ENCODE measurements around the gene CLIC5. TPM values are rescaled to one million over a fixed set of nuclear protein-coding genes. Genes with fewer than 3 reads are reported as not detected.

Gene CLIC5
- total and polyA plus RNA-seq, 12 donors = 0.94 to 5.6 (median 1.6) TPM

- no peak overlapping the region for H3K27ac ChIP-seq
- H3K9me3 ChIP-seq (replicated peaks in 1 of 3) = no peaks in the 10 kb centered on the region
- H3K4me1 ChIP-seq (replicated peaks in 1 of 2) = no peaks in the 10 kb centered on the region
- H3K4me3 ChIP-seq = no peak overlapping the region
- no peaks in the 10 kb centered on the region for H3K27me3 ChIP-seq
- peak in 2 of 7 donors; percentile 19 to 27 for DNase-seq
- TF ChIP-seq, protein P1, sequence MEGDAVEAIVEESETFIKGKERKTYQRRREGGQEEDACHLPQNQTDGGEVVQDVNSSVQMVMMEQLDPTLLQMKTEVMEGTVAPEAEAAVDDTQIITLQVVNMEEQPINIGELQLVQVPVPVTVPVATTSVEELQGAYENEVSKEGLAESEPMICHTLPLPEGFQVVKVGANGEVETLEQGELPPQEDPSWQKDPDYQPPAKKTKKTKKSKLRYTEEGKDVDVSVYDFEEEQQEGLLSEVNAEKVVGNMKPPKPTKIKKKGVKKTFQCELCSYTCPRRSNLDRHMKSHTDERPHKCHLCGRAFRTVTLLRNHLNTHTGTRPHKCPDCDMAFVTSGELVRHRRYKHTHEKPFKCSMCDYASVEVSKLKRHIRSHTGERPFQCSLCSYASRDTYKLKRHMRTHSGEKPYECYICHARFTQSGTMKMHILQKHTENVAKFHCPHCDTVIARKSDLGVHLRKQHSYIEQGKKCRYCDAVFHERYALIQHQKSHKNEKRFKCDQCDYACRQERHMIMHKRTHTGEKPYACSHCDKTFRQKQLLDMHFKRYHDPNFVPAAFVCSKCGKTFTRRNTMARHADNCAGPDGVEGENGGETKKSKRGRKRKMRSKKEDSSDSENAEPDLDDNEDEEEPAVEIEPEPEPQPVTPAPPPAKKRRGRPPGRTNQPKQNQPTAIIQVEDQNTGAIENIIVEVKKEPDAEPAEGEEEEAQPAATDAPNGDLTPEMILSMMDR (IDR thresholded peaks at IDR 0.05) = no peak
- TF ChIP-seq POLR2A (IDR thresholded peaks at IDR 0.05) = no peak
- no peaks in the 10 kb centered on the region for H3K36me3 ChIP-seq (replicated peaks in 1 of 2)
- intact Hi-C loops (cut with DNase I) = no loop called here
- 52 to 65% (median 56%) methylated on average over 6 of the region's 6 CpGs for WGBS, 4 donors
These were observed 90.8 kb downstream of the CLIC5 start for GRCh38 chr6:45924763-45925342.

GRCh38 chr6:45923831-45924391, 91.7 kb downstream of the CLIC5 start:
- no peak for TF ChIP-seq POLR2A (IDR thresholded peaks at IDR 0.05)
- TF ChIP-seq, protein P1 (IDR thresholded peaks at IDR 0.05) = no peak

GRCh38 chr6:45922728-45923351, 92.8 kb downstream of the CLIC5 start:
- H3K4me1 ChIP-seq (replicated peaks in 1 of 2) = no peaks in the 10 kb centered on the region
- TF ChIP-seq POLR2A (IDR thresholded peaks at IDR 0.05) = no peak
- TF ChIP-seq, protein P1 (IDR thresholded peaks at IDR 0.05) = peak; percentile 34 to 80 (median 73)
- H3K9me3 ChIP-seq (replicated peaks in 1 of 3) = no peaks in the 10 kb centered on the region
- H3K27ac ChIP-seq = no peak overlapping the region
- H3K4me3 ChIP-seq = no peak overlapping the region
- H3K27me3 ChIP-seq = no peaks in the 10 kb centered on the region
- intact Hi-C loops (cut with DNase I) = no loop called here
- 26 to 37% (median 30%) methylated on average over 11 of the region's 11 CpGs for WGBS, 4 donors
- H3K36me3 ChIP-seq (replicated peaks in 1 of 2) = no peaks in the 10 kb centered on the region
- peak; percentile 62 to 82 (median 75) for DNase-seq

More at GRCh38 chr6:45923831-45924391, 91.7 kb downstream of the CLIC5 start:
- no peaks in the 10 kb centered on the region for H3K9me3 ChIP-seq (replicated peaks in 1 of 3)
- intact Hi-C loops (cut with DNase I) = no loop called here
- H3K27ac ChIP-seq = no peak overlapping the region
- 57 to 73% (median 64%) methylated on average over 5 of the region's 5 CpGs for WGBS, 4 donors
- no peaks in the 10 kb centered on the region for H3K4me1 ChIP-seq (replicated peaks in 1 of 2)
- no peaks in the 10 kb centered on the region for H3K27me3 ChIP-seq
- H3K4me3 ChIP-seq = no peak overlapping the region
- H3K36me3 ChIP-seq (replicated peaks in 1 of 2) = no peaks in the 10 kb centered on the region
- DNase-seq = no peak

DNA sequence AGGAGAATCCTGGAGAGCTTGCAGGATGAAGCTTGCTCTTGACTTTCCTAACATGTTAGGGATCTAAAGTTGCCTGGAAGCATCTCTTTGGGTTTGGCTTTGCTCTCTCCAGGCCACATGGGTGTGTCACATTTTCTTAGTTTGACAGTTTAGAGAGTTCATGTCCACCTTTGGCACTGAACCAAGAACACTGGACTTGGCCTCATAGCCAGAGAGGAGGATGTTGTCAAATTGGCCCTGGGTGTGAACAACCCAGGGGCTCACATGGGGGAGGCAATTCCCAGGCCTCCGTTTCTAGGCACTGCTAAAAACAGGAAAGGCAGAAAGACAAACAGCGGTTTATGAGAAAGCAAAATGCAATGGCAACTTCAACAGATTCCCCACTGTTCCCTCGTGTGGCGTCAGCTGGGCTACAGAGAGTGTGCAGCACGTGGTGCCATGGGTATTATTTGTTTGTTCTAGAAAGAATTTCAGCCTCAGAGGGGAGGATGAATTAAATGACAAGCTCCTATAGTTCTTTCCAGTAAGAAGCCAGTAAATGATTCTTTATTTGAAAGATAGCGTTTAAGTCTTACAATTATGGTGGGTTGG, 93.9 kb downstream of the CLIC5 start:
- no peak overlapping the region for H3K4me3 ChIP-seq
- no peaks in the 10 kb centered on the region for H3K27me3 ChIP-seq
- no peak overlapping the region for H3K27ac ChIP-seq
- no peak for DNase-seq
- intact Hi-C loops (cut with DNase I) = no loop called here
- 79 to 86% (median 82%) methylated on average over 6 of the region's 6 CpGs for WGBS, 4 donors
- no peaks in the 10 kb centered on the region for H3K36me3 ChIP-seq (replicated peaks in 1 of 2)
- no peaks in the 10 kb centered on the region for H3K4me1 ChIP-seq (replicated peaks in 1 of 2)
- TF ChIP-seq POLR2A (IDR thresholded peaks at IDR 0.05) = no peak
- TF ChIP-seq, protein P1 (IDR thresholded peaks at IDR 0.05) = no peak
- no peaks in the 10 kb centered on the region for H3K9me3 ChIP-seq (replicated peaks in 1 of 3)

Measured in adrenal gland (tissue), 12 donors.